ACC112 (cell line): ENCODE results near the gene DDX31.

ENCODE experiments used
- H2AFZ ChIP-seq: fragments of 200-600 bp; sonication (generic); one replicate; pipeline ENCODE4 v1.6.0; 2017; ENCODE audit warnings: antibody characterized with exemption, low read length; ENCODE audit not compliant: unreplicated experiment
- H3K27ac ChIP-seq: fragments of 200-600 bp; sonication (generic); 2 replicates; pipeline ENCODE4 v1.5.1; 2014; ENCODE audit warnings: low read depth, mild to moderate bottlenecking, antibody characterized with exemption, low read length, moderate library complexity
- H3K27me3 ChIP-seq: fragments of 200-600 bp; sonication (generic); 2 replicates; pipeline ENCODE4 v1.6.1; 2014; ENCODE audit warnings: mild to moderate bottlenecking, antibody characterized with exemption, low read length, moderate library complexity, mixed read lengths; ENCODE audit not compliant: insufficient read depth
- H3K36me3 ChIP-seq: fragments of 200-600 bp; sonication (generic); 2 replicates; pipeline ENCODE4 v1.6.1; 2016; ENCODE audit warnings: mild to moderate bottlenecking, antibody characterized with exemption, low read length, moderate library complexity, mixed read lengths; ENCODE audit not compliant: insufficient read depth
- H3K4me1 ChIP-seq: fragments of 200-600 bp; sonication (generic); one replicate; pipeline ENCODE4 v1.6.1; 2016; ENCODE audit warnings: low read length, mixed read lengths; ENCODE audit not compliant: insufficient read depth, unreplicated experiment, control insufficient read depth
- H3K4me3 ChIP-seq: fragments of 200-600 bp; sonication (generic); 2 replicates; pipeline ENCODE4 v1.5.1; 2014; ENCODE audit warnings: mild to moderate bottlenecking, low read depth, low read length
- H3K79me2 ChIP-seq: fragments of 200-600 bp; sonication (generic); one replicate; pipeline ENCODE4 v1.6.0; 2016; ENCODE audit warnings: low read length; ENCODE audit not compliant: control insufficient read depth, unreplicated experiment, insufficient read depth

Gene DDX31

DNA sequence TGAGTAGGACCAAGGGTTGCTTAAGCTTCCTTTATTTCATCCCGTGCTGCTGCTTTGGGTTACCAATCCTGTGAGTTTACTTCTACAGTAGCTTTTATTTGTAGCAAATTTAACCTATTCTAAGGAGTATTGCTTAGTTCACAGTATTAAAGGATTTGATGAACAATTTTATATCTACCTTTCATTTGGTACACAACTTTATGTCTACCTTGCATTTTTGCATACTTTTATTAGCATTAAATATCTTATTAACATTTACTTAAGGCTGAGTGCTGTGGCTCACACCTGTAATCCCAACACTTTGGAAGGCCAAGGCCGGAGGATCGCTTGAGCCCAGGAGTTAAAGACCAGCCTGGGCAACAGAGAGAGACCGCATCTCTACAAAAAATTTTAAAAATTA, 4.7 kb upstream of the DDX31 start:
- H3K4me1 ChIP-seq = peaks cover 26% of the 10 kb centered on the region

DNA sequence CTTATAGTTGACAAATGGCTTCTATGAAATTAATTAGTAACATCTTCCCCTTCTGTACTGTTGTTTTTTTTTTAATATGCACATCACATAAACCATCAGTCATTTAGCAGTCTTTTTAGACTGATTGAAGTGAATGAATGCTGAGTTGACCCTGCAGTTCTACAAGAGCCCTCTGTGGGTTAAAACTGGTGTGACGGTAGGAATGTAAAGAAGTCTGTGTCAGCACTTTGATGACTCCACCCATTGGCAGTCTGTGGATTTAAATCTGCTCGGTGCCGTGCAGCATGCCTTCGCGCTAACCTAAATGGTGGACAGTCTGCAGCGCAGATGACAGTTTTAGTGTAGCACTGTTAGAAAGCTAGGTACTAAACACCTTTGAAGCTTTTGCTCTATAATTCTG, 3.6 kb upstream of the DDX31 start:
- H3K27ac ChIP-seq = no peak overlapping the region

More for the DNA sequence above, 4.7 kb upstream of the DDX31 start:
- no peak overlapping the region for H2AFZ ChIP-seq
- peaks cover 20% of the 10 kb centered on the region for H3K36me3 ChIP-seq
- H3K27ac ChIP-seq = no peak overlapping the region
- H3K4me3 ChIP-seq = no peak overlapping the region
- peaks cover 90% of the 10 kb centered on the region for H3K79me2 ChIP-seq
- no peaks in the 10 kb centered on the region for H3K27me3 ChIP-seq

DNA sequence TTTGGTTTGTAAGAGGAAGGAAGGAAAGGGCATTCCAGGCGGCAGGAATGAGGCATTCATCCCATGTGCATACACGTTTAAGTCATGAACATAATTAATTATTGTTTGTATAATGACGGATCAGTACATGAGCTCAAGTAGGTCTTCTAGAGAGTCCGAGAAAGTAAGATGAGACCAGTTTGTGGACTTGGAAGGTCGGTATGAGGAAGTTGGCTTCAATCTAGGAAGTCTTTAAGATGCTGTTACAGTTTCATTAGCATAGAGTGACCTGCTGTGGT, 2.6 kb upstream of the DDX31 start:
- Histone ChIP-seq H3K4me3 (peak overlapping the region; percentile 99), H3K36me3 (peaks cover 7% of the 10 kb centered on the region; the same call in 1 of the 2 replicates), H2AFZ (no peak overlapping the region), H3K27me3 (no peaks in the 10 kb centered on the region), H3K79me2 (peaks cover 87% of the 10 kb centered on the region), H3K4me1 (peaks cover 33% of the 10 kb centered on the region), H3K27ac (no peak overlapping the region)

More for the DNA sequence above, 3.6 kb upstream of the DDX31 start:
- peaks cover 8% of the 10 kb centered on the region; the same call in 1 of the 2 replicates for H3K36me3 ChIP-seq
- no peak overlapping the region for H2AFZ ChIP-seq
- peaks cover 26% of the 10 kb centered on the region for H3K4me1 ChIP-seq
- H3K27me3 ChIP-seq = no peaks in the 10 kb centered on the region
- H3K79me2 ChIP-seq = peaks cover 87% of the 10 kb centered on the region
- 0 out of 2 replicates have a peak overlapping the region, but pooled peaks have one; percentile 0 for H3K4me3 ChIP-seq

- H3K27ac ChIP-seq = peak overlapping the region; percentile 95; the same call in 1 of the 2 replicates
- no peak overlapping the region for H2AFZ ChIP-seq
- peaks cover 33% of the 10 kb centered on the region for H3K4me1 ChIP-seq
- H3K4me3 ChIP-seq = peak overlapping the region; percentile 99
- peaks cover 85% of the 10 kb centered on the region for H3K79me2 ChIP-seq
- H3K36me3 ChIP-seq = peaks cover 7% of the 10 kb centered on the region; the same call in 1 of the 2 replicates
- no peaks in the 10 kb centered on the region for H3K27me3 ChIP-seq
These were observed 2.0 kb upstream of the DDX31 start for GRCh38 chr9:132671620-132672412.

DNA sequence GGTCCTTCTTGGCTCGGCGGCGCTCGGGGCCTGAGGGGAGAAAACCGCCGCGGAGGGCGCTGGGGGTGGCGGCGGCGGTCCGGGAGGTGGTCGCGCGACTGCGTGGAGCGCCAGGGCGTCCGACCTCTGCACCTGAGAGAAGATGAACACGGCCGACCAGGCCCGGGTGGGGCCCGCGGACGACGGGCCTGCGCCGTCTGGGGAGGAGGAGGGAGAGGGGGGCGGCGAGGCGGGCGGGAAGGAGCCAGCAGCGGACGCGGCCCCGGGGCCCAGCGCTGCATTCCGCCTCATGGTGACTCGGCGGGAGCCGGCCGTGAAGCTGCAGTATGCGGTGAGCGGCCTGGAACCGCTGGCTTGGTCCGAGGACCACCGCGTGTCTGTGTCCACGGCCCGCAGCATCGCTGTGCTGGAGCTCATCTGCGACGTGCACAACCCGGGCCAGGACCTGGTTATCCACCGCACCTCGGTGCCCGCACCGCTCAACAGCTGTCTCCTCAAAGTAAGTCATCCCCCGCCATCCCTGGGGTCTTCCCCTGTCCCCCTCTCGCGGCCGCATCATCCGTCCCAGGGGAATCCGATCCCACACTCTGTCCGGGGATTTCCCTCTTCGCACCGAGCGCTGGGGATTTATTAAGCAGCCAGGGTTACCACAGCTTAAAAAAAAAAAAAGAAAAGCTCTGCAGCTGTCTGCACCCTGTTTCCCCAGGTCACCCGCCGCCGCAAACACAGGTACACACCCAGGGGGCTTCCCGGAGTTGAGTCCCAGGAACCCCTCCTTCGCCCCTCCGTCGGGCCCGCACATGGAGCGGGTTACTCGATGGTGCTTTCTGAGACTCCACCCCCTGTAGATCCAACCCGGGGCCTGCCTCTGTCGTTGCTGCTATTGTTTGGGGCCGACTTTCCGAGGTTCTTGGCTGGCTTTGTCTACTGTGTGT, 941 bp upstream of the DDX31 start, which contains the start of gene GTF3C4:
GTF3C4 (plus strand) TSS at position 8 of the 935 bp plus-strand sequence; CDS start at position 143, 135 bp downstream.
- peak within 1 kb of the TSS; percentile 98 for H2AFZ ChIP-seq
- peak within 1 kb of the TSS; percentile 95 for H3K27ac ChIP-seq
- H3K4me3 ChIP-seq = peak within 1 kb of the TSS; percentile 99
- H3K79me2 ChIP-seq = peaks cover 81% of the 10 kb centered on the region
- H3K4me1 ChIP-seq = peaks cover 33% of the 10 kb centered on the region
- H3K36me3 ChIP-seq = peaks cover 7% of the 10 kb centered on the region; the same call in 1 of the 2 replicates
- H3K27me3 ChIP-seq = no peaks in the 10 kb centered on the region

- Histone ChIP-seq H3K79me2 (peaks cover 80% of the 10 kb centered on the region), H2AFZ (peak overlapping the region; percentile 98), H3K36me3 (peaks cover 7% of the 10 kb centered on the region; the same call in 1 of the 2 replicates), H3K27ac (peak overlapping the region; percentile 95), H3K27me3 (no peaks in the 10 kb centered on the region), H3K4me3 (peak overlapping the region; percentile 99), H3K4me1 (peaks cover 31% of the 10 kb centered on the region)
These were observed 475 bp downstream of the DDX31 start for GRCh38 chr9:132669319-132669697.

- Histone ChIP-seq H3K27ac (no peak overlapping the region), H3K27me3 (no peaks in the 10 kb centered on the region), H3K4me3 (no peak overlapping the region), H3K36me3 (peaks cover 9% of the 10 kb centered on the region), H3K79me2 (peaks cover 54% of the 10 kb centered on the region), H2AFZ (no peak overlapping the region), H3K4me1 (peaks cover 6% of the 10 kb centered on the region)
These were observed 5.9 kb downstream of the DDX31 start for GRCh38 chr9:132663851-132664250.

DNA sequence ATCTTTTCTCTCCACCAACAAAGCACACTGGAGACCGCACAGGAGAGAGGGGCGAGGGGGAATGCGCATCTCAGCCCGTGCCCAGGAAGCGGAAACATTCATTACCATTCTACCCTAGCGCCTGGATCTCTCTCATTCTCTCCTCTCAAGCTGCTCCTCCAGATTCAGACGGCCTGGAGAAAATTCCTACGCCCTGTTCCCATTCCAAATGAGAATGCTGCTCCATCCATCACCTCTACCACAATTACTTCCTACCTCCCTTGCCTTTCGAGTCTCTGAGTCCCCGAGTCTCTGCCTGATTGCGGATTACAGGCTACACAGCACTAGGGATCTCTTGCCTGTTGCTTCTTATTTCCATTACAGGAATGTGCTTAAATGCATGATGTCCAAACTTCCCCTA, 6.7 kb downstream of the DDX31 start:
- Histone ChIP-seq H3K27ac (no peak overlapping the region), H2AFZ (no peak overlapping the region), H3K36me3 (peaks cover 14% of the 10 kb centered on the region), H3K4me3 (no peak overlapping the region), H3K79me2 (peaks cover 48% of the 10 kb centered on the region), H3K4me1 (peaks cover 4% of the 10 kb centered on the region), H3K27me3 (no peaks in the 10 kb centered on the region)

DNA sequence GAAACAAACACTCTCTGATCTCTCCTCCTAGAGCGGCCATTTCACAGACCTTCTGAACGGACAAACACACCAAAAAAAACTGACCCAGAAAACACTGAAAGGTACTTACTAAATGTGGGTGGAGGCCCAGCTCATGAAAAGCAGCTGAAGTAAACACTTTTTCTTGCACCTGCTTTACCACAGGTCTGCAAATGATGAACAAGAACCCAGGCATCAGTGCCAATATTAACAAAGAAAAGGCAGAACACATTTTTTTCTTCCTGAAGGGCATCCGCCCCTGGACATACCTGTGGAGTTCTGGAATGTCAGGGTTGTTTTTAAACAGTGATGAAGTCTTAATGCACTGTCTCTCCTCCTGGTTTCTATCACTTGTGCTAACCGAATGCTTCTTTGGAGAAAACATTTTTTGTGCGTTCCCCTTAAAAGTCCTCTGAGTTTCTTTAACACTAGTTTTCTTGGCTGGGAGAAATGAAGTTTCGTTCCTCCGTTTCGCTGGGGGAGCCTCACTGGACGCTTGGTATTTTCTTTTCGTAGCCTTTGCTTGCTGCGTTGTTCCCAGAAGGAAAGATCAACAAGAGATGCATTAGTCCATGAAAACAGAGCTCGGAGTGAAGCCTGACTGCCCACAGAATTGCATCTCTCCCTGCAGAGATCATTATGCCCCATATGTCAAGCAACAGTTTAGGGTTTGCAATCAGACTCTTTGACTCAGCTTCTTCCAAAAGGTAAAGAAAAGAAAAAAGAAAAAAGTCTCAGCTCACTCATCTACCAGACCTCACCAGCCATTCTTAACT, 7.4 kb downstream of the DDX31 start:
- Histone ChIP-seq H3K36me3 (peaks cover 21% of the 10 kb centered on the region), H2AFZ (no peak overlapping the region), H3K4me1 (no peaks in the 10 kb centered on the region), H3K79me2 (peaks cover 40% of the 10 kb centered on the region), H3K4me3 (no peak overlapping the region), H3K27me3 (no peaks in the 10 kb centered on the region), H3K27ac (no peak overlapping the region)

GRCh38 chr9:132656299-132656698, 13.5 kb downstream of the DDX31 start:
- H3K36me3 ChIP-seq = peaks cover 21% of the 10 kb centered on the region
- H3K27ac ChIP-seq = no peak overlapping the region
- H3K27me3 ChIP-seq = no peaks in the 10 kb centered on the region
- no peaks in the 10 kb centered on the region for H3K79me2 ChIP-seq
- H3K4me3 ChIP-seq = no peak overlapping the region
- peaks cover 10% of the 10 kb centered on the region for H3K4me1 ChIP-seq
- no peak overlapping the region for H2AFZ ChIP-seq
